Endothelial cell of umbilical vein (primary cell): Measurements from ENCODE around the gene MUC13. TPM values are rescaled to one million over a fixed set of nuclear protein-coding genes. Genes with fewer than 3 reads are reported as not detected.
"Not testable (repeated sequence)": the region's sequence is repeated elsewhere in the genome, so short reads cannot be mapped to it uniquely, and the experiment has no call there.

Experiments
- BruUV-seq: library from RNA; stranded (reverse); fragments of 400-500 nt; replicated peaks from 2 replicates; lab custom pipeline; 2021; lab: Mats Ljungman, UMichigan
- CTCF ChIA-PET: fragments of 300-600, 350-600 bp; sonication (Branson Sonifier 250); formaldehyde crosslinking; loops from one replicate; lab custom pipeline; 2021; ENCODE audit warnings: antibody characterized with exemption, inconsistent platforms; lab: Charles Lee
- POLR2A ChIA-PET: fragments of 300-600, 350-600 bp; sonication (Branson Sonifier 250); formaldehyde crosslinking; loops from one replicate; lab custom pipeline; 2021; ENCODE audit warnings: antibody characterized with exemption, inconsistent platforms; lab: Charles Lee
- DNase-seq: peaks from one replicate; pipeline ENCODE4 v3.0.0-alpha.2; 2011; ENCODE audit warnings: low read depth, low spot score
- FAIRE-seq: peaks from 2 replicates; lab custom pipeline; 2011; peaks lifted over from hg19 to GRCh38; lab: Jason Lieb, UNC
- H2AFZ ChIP-seq: 2 replicates; pipeline ENCODE4 v1.6.0; 2012; ENCODE audit warnings: low read depth, low read length, control low read depth, inconsistent platforms
- H3K27ac ChIP-seq: 2 replicates; pipeline ENCODE4 v1.5.1; 2011; ENCODE audit warnings: low read depth, mild to moderate bottlenecking, control low read depth, low read length, moderate library complexity; ENCODE audit not compliant: insufficient read depth
- H3K27me3 ChIP-seq, 2 experiments: 2 replicates each; pipeline versions ENCODE4 v1.6.0 to v1.6.1; 2011; ENCODE audit warnings: low read length in 2 of 2, mixed read lengths in 1 of 2; ENCODE audit not compliant: control insufficient read depth in 2 of 2, insufficient read depth in 2 of 2
- H3K36me3 ChIP-seq, 2 experiments: 2 replicates in 1 of 2; 3 replicates in 1 of 2; pipeline ENCODE4 v1.5.1; 2011; ENCODE audit warnings: low read length in 2 of 2, mild to moderate bottlenecking in 1 of 2, moderate library complexity in 1 of 2; ENCODE audit not compliant: control insufficient read depth in 2 of 2, insufficient read depth in 2 of 2; ENCODE audit errors: extremely low read depth in 1 of 2
- H3K4me1 ChIP-seq: 3 replicates; pipeline ENCODE4 v1.5.1; 2011; ENCODE audit warnings: mild to moderate bottlenecking, low read length; ENCODE audit not compliant: control insufficient read depth, insufficient read depth; ENCODE audit errors: extremely low read depth
- H3K4me2 ChIP-seq: 2 replicates; pipeline ENCODE4 v1.6.1; 2011; ENCODE audit warnings: low read length, control low read depth, mixed read lengths; ENCODE audit not compliant: insufficient read depth
- H3K4me3 ChIP-seq, 3 experiments: fragments of 200-600 bp in 1 of 3; sonication (generic), shearing (Covaris generic) in 1 of 3; replicated peaks in 1 of 3; 2 replicates each; pipeline ENCODE4 v1.5.1; 2011 to 2016; ENCODE audit warnings: control low read depth in 3 of 3, low read length in 3 of 3, mild to moderate bottlenecking in 2 of 3, inconsistent platforms in 1 of 3, low read depth in 1 of 3, moderate library complexity in 1 of 3; ENCODE audit not compliant: insufficient read depth in 1 of 3
- H3K79me2 ChIP-seq: 2 replicates; pipeline ENCODE4 v1.6.0; 2012; ENCODE audit warnings: low read length, inconsistent platforms; ENCODE audit not compliant: control insufficient read depth, insufficient read depth
- H3K9ac ChIP-seq: replicated peaks from 2 replicates; pipeline ENCODE3; 2011; ENCODE audit warnings: low read length, control low read depth; ENCODE audit not compliant: insufficient read depth; ENCODE audit errors: extremely low read depth
- H3K9me1 ChIP-seq: replicated peaks from 3 replicates; pipeline ENCODE4 v1.6.0; 2011; ENCODE audit warnings: mild to moderate bottlenecking, low read length; ENCODE audit not compliant: control insufficient read depth, insufficient read depth; ENCODE audit errors: extremely low read depth
- H3K9me3 ChIP-seq: replicated peaks from 2 replicates; pipeline ENCODE4 v1.5.1; 2012; ENCODE audit warnings: low read length, inconsistent platforms; ENCODE audit not compliant: control insufficient read depth, insufficient read depth
- H4K20me1 ChIP-seq: replicated peaks from 2 replicates; pipeline ENCODE3; 2011; ENCODE audit warnings: mild to moderate bottlenecking, low read length; ENCODE audit not compliant: control insufficient read depth, insufficient read depth; ENCODE audit errors: extremely low read depth
- CTCF ChIP-seq, 2 donors: IDR thresholded peaks; 1 replicate in 1 of 2; 2 replicates in 1 of 2; pipeline ENCODE4 v1.5.1; 2011; ENCODE audit warnings: low read length in 2 of 2, mild to moderate bottlenecking in 2 of 2, moderate library complexity in 2 of 2, control low read depth in 1 of 2, inconsistent platforms in 1 of 2, low read depth in 1 of 2; ENCODE audit not compliant: insufficient read depth in 1 of 2; ENCODE audit errors: extremely low read depth in 1 of 2
- EZH2 ChIP-seq: IDR thresholded peaks from 2 replicates; pipeline ENCODE4 v1.6.1; 2012; ENCODE audit warnings: borderline replicate concordance, low read depth, mild to moderate bottlenecking, moderate library complexity, low read length, inconsistent platforms; ENCODE audit not compliant: severe bottlenecking
- FOS ChIP-seq: IDR thresholded peaks from 2 replicates; pipeline ENCODE4 v1.6.1; 2011; ENCODE audit warnings: mild to moderate bottlenecking, low read length, moderate library complexity, borderline replicate concordance; ENCODE audit not compliant: insufficient read depth
- GATA2 ChIP-seq: IDR thresholded peaks from 2 replicates; pipeline ENCODE4 v1.7.0; 2011; ENCODE audit warnings: low read depth, mild to moderate bottlenecking, moderate library complexity, mixed read lengths, low read length; ENCODE audit not compliant: insufficient read length, insufficient read depth
- JUN ChIP-seq: IDR thresholded peaks from 2 replicates; pipeline ENCODE4 v1.6.1; 2011; ENCODE audit warnings: borderline replicate concordance, low read depth; ENCODE audit not compliant: insufficient read length, insufficient read depth
- MAX ChIP-seq: IDR thresholded peaks from 2 replicates; pipeline ENCODE4 v1.6.1; 2011; ENCODE audit not compliant: insufficient read depth, insufficient read length
- MYC ChIP-seq: IDR thresholded peaks from one replicate; pipeline ENCODE4 v1.6.1; 2011; ENCODE audit warnings: mild to moderate bottlenecking, low read depth, low read length
- POLR2A ChIP-seq: IDR thresholded peaks from 2 replicates; pipeline ENCODE4 v1.6.1; 2012; ENCODE audit warnings: low read depth, mild to moderate bottlenecking, control low read depth, low read length
- POLR2AphosphoS5 ChIP-seq: IDR thresholded peaks from 2 replicates; pipeline ENCODE4 v1.6.1; 2012; ENCODE audit warnings: low read depth, mild to moderate bottlenecking, control low read depth, low read length, moderate library complexity; ENCODE audit not compliant: insufficient read depth
- dilution Hi-C: fragments of 300-500 bp; cut with MboI; formaldehyde crosslinking; loops from one replicate; pipeline ENCODE4 v1.15.0; 2019; ENCODE audit warnings: low sequenced_read_pairs; ENCODE audit not compliant: extremely low pct_ligation_motif_present
- intact Hi-C: fragments of 100-400 bp; cut with micrococcal nuclease; formaldehyde crosslinking; loops from one replicate; pipeline ENCODE4 v1.10.0; 2022
- polyA plus RNA-seq, 4 experiments: library from polyadenylated mRNA; depleted of rRNA in 3 of 4; stranded (reverse) in 3 of 4; unstranded in 1 of 4; fragments of >200 nt; gene quantifications; 2 replicates each; pipeline versions ENCODE4 v1.2.1 to v1.2.3, GENCODE V29; 2011 to 2012; ENCODE audit warnings: missing spikeins in 1 of 4
- total RNA-seq: library from RNA; stranded (reverse); gene quantifications from 2 replicates; pipeline ENCODE4 v1.2.3, GENCODE V29; 2021

The MUC13 gene
- total and polyA plus RNA-seq, 2 donors (not counting 3 experiments of a cell fraction or from before 2014, with no cell fraction given), result not detected

- Histone ChIP-seq H3K9ac (no peak overlapping the region), H3K9me1 (no peaks in the 10 kb centered on the region), H3K4me1 (no peaks in the 10 kb centered on the region), H3K4me3 (no peak overlapping the region), H3K27me3 (peaks cover 0 to 2% of the 10 kb centered on the region in 2 experiments), H2AFZ (no peak overlapping the region), H3K9me3 (no peaks in the 10 kb centered on the region), H4K20me1 (no peaks in the 10 kb centered on the region), H3K79me2 (no peaks in the 10 kb centered on the region), H3K36me3 (no peaks in the 10 kb centered on the region), H3K27ac (no peak overlapping the region), H3K4me2 (no peak overlapping the region)
- ChIA-PET CTCF (no interaction called here), POLR2A (no interaction called here)
- DNase-seq, result no peak
- intact Hi-C loops (no loop called here), dilution Hi-C loops (no loop called here)
- no peak for FAIRE-seq
- no TSS peak for BruUV-seq
- TF ChIP-seq POLR2AphosphoS5 (no peak), MYC (no peak), MAX (no peak), POLR2A (no peak), EZH2 (no peak), GATA2 (no peak), CTCF (IDR thresholded peaks at IDR 0.05; ENCODE audit: extremely low read depth in 1 of 2, insufficient read depth in 1 of 2, low read depth in 1 of 2, low read length in 2 of 2) (no peak), FOS (no peak), JUN (no peak)
Measured at GRCh38 chr3:124960105-124960504, 25.6 kb upstream of the MUC13 start.

GRCh38 chr3:124957951-124958350 lies 23.4 kb upstream of the MUC13 start:
- H3K36me3 ChIP-seq, H2AFZ ChIP-seq, H3K4me3 ChIP-seq, DNase-seq, POLR2A ChIA-PET, H3K4me1 ChIP-seq, H3K9ac ChIP-seq, H3K9me3 ChIP-seq, dilution Hi-C loops, H4K20me1 ChIP-seq, H3K9me1 ChIP-seq, FAIRE-seq, BruUV-seq, H3K4me2 ChIP-seq, CTCF ChIA-PET, H3K27me3 ChIP-seq, intact Hi-C loops, H3K79me2 ChIP-seq, H3K27ac ChIP-seq: not testable (repeated sequence)
